ENCODE results near the gene AMZ1. TPM values are rescaled to one million over a fixed set of nuclear protein-coding genes. Genes with fewer than 3 reads are reported as not detected.
"Not testable (repeated sequence)": the region's sequence is repeated elsewhere in the genome, so short reads cannot be mapped to it uniquely, and the experiment has no call there.

The AMZ1 gene
- total RNA-seq, 4 donors from 2014 or later: 0.39 to 1.7 (median 1.2) TPM

- DNase-seq (ENCODE audit: low spot score in 2 of 2): no peak
- WGBS, 2 donors: 94 to 97% methylated on average over 34 of the region's 34 CpGs
- H3K36me3 ChIP-seq: peaks cover 0 to 62% (median 0%) of the 10 kb centered on the region in 3 donors
- H3K4me1 ChIP-seq: peaks cover 0 to 24% (median 8%) of the 10 kb centered on the region in 4 donors
- no peak for TF ChIP-seq EP300 (IDR thresholded peaks at IDR 0.05)
- no peak for TF ChIP-seq CTCF (IDR thresholded peaks at IDR 0.05)
- TF ChIP-seq POLR2A (IDR thresholded peaks at IDR 0.05): no peak
- H3K4me3 ChIP-seq: no peak overlapping the region
- no peaks in the 10 kb centered on the region for H3K9me3 ChIP-seq
- no peak overlapping the region for H3K27ac ChIP-seq
- no peaks in the 10 kb centered on the region for H3K27me3 ChIP-seq
Observed at GRCh38 chr7:2725178-2726105, 37.4 kb downstream of the AMZ1 start.

- Histone ChIP-seq H3K9me3 (no peaks in the 10 kb centered on the region), H3K27ac (no peak overlapping the region), H3K4me1 (peaks cover 0 to 27% (median 9%) of the 10 kb centered on the region in 4 donors), H3K36me3 (peaks cover 0 to 62% (median 0%) of the 10 kb centered on the region in 3 donors), H3K27me3 (no peaks in the 10 kb centered on the region), H3K4me3 (no peak overlapping the region)
- no peak for TF ChIP-seq POLR2A (IDR thresholded peaks at IDR 0.05)
- TF ChIP-seq CTCF (IDR thresholded peaks at IDR 0.05): no peak
- no peak for TF ChIP-seq EP300 (IDR thresholded peaks at IDR 0.05)
- WGBS, 2 donors: 89 to 96% methylated on average over 18 of the region's 18 CpGs
- DNase-seq (ENCODE audit: low spot score in 2 of 2): peak in 1 of 2 donors; percentile 10
Observed at GRCh38 chr7:2726316-2727018, 38.5 kb downstream of the AMZ1 start.

GRCh38 chr7:2727206-2727605 lies 39.2 kb downstream of the AMZ1 start:
- not testable (repeated sequence) for H3K27me3 ChIP-seq, H3K4me3 ChIP-seq, H3K27ac ChIP-seq, H3K9me3 ChIP-seq
- DNase-seq (ENCODE audit: low spot score in 2 of 2): peak in 1 of 2 donors; percentile 4
- H3K36me3 ChIP-seq: peaks cover 0 to 57% (median 0%) of the 10 kb centered on the region in 3 donors
- peaks cover 0 to 27% (median 9%) of the 10 kb centered on the region in 4 donors for H3K4me1 ChIP-seq
- WGBS, 2 donors: 81 to 97% methylated on average over 13 of the region's 13 CpGs

- DNase-seq (ENCODE audit: low spot score in 2 of 2): no peak
- WGBS, 2 donors: 36 to 57% methylated on average over 15 of the region's 15 CpGs
- Histone ChIP-seq H3K36me3 (peaks cover 0 to 51% (median 0%) of the 10 kb centered on the region in 3 donors), H3K4me1 (peaks cover 0 to 31% (median 9%) of the 10 kb centered on the region in 4 donors), H3K4me3 (peak overlapping the region in 2 of 4 donors; percentile 12 to 20), H3K27me3 (no peaks in the 10 kb centered on the region), H3K9me3 (no peaks in the 10 kb centered on the region), H3K27ac (peak overlapping the region; percentile 30 to 87 (median 64))
- no peak for TF ChIP-seq EP300 (IDR thresholded peaks at IDR 0.05)
- no peak for TF ChIP-seq CTCF (IDR thresholded peaks at IDR 0.05)
- TF ChIP-seq POLR2A (IDR thresholded peaks at IDR 0.05): no peak
Observed at GRCh38 chr7:2728316-2729030, 40.5 kb downstream of the AMZ1 start.
